HG03575 (cell line): ENCODE results near the gene GPBP1.
"Not testable (repeated sequence)": the region's sequence is repeated elsewhere in the genome, so short reads cannot be mapped to it uniquely, and the experiment has no call there.

ENCODE experiments used
- ATAC-seq: cut with Tn5 transposase; IDR thresholded peaks from one replicate; pipeline ENCODE4 v1.9.1; 2021; ENCODE audit not compliant: unreplicated experiment, insufficient number of reproducible peaks, low FRiP score; ENCODE audit errors: extremely low read depth

GPBP1 gene

DNA sequence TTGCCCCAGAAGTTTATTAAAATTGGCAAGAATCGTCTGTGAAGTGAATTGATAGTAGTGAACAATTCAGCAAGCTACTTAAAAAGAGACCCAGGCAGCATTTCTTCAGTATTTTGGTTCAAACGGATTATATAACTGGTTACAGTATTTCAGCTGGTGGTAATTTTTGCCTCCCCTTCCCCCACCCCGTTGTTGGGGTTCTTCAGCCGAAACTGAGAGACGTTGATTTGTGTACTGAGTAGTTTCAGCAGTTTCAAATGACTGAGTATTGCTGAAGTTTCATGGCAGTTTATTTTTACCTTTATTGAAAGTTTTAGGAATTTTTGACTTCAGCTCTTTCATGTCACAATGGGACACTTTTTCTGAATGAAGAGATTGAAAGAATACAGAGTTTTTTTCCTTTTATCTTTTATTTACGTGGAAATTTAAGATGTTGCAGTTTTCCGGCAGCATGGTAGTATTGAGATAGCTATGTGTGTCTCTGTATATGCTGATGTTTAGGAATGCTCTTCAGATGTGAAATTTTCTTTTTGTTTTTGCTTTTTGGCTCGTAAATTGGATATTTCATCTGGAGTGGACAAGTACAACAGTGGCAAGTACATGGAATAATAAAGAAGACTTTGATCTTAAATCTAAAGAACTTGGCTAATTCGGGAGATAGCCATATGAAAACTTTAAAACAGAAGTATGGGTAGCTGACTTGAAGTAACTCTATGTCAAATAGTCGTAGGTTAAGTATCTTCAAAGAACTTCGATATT is 1.9 kb downstream of the GPBP1 start:
- ATAC-seq, result no peak

DNA sequence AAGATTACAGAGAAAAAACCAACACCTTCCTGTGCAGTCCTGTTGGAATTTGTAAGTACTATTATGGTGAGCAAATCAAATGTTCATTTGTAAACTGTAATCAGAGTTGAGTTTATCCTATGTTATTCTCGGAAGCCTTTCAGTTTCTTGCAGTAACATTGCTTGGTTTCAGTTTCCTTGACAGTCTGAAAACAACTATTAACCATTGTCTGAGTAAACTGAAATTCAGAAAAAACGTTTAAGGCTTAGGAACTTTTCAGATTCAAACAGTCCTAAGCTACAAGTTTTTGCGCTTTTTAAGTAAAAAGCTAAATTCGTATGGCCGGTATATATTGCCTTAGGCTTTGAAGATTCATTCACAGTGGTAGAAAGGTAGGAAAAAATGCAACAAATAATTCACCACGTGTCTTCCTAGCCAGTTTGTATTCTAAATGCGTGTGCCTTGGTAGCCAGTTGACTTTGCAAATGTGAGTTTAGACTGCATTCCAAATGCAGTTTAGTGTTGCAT is 2.5 kb downstream of the GPBP1 start:
- ATAC-seq, result no peak

DNA sequence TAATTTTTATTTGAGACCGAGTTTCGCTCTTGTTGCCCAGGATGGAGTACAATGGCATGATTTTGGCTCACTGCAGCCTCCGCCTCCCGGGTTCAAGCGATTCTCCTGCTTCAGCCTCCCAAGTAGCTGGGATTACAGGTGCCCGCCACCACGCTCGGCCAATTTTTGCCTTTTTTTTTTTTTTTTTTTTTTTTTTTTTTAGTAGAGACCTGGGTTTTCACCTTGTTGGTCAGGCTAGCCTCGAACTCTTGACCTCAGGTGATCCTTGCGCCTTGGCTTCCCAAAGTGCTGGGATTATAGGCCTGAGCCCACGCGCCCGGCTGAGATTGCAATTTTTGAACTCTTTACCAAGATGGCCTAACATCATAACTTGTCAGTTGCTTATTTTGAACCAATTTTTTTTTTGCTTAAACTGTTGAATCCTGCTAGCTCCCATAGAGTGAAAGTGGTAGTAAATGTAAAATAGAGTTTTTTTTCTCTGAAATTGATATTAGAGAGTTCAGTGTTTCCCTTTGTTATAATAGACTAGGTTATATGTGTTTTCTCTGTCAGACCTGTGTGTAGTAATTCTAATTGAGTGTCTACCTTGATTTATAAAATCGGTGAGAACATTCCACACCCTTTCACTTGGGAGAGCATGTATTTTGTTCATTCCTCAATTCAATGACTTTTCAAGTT is 3.8 kb downstream of the GPBP1 start:
- ATAC-seq, result no peak

DNA sequence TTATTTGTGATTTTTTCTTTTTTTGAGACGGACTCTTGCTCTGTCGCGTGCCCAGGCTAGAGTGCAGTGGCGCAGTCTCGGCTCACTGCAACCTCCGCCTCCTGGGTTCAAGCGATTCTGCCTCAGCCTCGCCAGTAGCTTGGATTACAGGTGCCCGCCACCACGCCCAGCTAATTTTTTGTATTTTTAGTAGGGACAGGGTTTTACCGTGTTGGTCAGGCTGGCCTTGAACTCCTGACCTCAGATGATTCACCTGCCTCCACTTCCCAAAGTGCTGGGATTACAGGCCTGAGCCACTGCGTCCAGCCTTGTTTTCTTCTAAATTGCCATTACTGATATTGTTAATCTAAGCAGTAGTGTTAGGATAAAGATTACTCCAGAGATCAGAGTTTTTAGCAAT is 4.4 kb downstream of the GPBP1 start:
- ATAC-seq, result not testable (repeated sequence)

DNA sequence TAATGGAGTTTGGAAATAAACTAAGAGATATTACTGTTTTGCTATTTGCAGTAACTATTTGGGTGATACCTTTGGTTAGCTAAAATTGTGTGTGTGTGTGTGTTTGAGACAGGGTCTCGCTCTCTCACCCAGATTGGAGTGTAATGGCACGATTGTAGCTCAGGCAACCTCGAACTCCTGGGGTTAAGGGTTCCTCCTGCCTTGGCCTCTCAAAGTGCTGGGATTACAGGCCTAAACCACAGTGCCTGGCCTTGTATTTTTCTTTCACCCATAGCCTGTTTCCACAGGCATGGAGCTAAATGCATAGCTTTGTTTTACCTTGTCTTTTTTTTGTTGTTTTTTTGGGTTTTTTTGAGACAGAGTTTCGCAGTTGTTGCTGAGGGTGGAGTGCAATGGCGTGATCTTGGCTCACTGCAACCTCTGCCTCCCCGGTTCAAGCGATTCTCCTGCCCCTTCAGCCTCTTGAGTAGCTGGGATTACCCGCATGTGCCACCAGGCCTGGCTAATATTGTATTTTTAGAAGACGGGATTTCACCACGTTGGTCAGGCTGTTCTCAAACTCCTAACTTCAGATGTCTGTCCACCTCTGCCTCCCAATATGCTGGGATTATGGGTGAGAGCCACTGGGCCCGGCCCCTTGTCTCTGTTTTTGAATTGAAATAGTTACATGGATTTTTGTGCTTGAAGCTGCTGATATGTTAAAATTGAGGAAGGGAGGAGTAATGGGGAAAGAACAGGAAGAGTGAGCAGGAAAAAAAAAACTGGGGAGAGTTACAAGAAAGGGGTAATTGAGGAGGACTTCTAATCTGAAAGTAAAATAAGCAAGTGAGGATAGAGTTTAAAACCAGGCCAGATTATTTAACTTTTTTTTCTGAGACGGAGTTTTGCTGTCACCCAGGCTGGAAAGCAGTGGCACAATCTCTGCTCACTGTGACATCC is 5.7 kb downstream of the GPBP1 start:
- no peak for ATAC-seq

DNA sequence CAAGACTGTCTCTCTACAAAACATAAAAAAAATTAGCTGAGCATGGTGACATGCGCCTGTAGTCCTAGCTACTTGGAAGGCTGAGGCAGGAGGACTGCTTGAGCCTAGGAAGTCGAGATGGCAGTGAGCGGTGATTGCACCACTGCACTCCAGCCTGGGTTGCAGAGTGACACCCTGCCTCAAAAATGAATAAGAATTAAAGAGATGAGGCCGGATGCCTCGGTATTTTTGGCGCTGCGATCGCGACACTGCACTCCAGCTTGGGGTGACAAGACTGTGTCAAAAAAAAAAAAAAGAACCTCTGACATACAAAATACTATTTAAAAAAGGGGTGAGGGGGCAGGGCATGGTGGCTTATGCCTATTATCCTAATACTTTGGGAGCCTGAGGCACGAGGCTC is 7.3 kb downstream of the GPBP1 start:
- ATAC-seq, result no peak

DNA sequence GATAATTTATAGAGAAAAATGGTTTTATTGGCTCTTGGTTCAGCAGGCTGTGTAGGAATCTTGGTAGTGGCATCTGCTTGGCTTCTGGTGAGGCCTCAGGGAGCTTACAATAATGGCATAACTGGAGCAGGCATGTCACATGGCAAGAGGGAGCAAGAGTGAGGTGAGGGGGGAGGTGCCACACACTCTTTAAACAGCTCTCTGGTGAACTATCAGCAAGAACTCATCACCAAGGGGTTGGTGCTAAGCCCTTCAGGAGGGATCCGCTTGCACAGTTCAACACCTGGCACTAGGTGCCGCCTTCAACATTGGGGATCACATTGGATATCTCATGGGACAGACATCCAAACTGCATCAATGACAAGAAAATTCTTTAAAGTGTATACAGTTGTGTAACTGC is 10.5 kb downstream of the GPBP1 start:
- ATAC-seq, result no peak

DNA sequence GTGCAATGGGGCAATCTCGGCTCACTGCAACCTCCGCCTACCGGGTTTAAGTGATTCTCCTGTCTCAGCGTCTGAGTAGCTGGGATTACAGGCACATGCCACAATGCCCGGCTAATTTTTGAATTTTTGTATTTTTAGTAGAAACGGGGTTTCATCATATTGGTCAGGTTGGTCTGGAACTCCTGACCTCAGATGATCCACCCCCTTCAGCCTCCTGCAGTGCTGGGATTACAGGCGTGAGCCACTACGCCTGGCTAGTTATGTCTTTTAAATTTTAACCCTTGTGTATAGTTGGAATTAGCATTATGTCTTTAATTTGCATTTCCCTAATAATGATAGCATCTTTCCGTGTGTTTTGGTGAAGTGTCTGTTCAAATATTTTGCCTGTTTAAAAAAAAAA is 11.5 kb downstream of the GPBP1 start:
- no peak for ATAC-seq

DNA sequence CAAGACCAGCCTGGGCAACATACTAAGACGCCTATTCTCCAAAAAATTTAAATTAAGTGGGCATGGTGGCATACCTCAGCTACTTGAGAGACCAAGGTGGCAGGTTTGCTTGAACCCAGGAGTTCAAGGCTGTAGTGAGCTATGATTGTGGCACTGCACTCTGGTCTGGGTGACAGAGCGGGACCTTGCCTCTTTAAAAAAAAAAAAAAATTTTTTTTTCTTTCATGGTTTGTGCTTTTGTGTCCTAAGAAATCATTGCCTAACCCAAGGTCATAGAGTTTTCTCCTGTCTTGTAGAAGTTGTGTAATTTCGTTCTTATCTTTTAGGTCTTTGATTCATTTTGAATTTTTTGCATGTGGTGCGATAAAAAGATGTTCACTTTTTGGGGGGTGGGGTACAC is 12.3 kb downstream of the GPBP1 start:
- ATAC-seq, result no peak

DNA sequence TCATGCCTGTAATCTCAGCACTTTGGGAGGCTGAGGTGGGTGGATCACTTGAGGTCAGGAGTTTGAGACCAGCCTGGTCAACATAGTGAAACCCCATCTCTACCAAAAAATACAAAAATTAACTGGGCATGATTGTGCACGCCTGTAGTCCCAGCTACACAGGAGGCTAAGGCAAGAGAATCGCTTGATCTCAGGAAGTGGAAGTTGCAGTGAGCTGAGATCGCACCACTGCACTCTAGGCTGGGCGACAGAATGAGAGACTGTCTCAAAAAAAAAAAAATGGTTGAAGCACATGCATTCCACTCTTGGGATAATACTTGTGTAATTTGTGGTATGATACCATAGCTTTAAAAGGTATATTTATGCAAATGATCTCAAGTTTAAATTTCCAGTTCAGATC is 14.1 kb downstream of the GPBP1 start:
- not testable (repeated sequence) for ATAC-seq

DNA sequence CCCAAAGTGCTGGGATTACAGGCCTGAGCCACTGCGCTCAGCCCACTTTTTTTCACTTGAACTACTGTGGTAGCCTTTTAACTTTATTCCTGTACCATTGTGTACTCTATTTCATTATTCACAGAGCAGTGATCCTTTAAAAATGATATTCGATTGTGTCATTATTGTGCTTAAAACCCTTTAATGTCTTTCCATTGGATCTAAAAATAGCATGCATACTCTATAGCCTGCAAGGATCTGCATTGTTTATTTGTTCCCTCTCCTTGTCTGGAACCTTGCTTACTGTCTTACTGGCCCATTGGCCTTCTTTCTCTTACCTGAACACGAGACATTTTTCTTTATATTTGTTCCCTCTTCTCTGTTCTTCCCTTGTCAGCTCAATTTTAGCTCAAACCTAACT is 15.7 kb downstream of the GPBP1 start:
- ATAC-seq, result no peak

DNA sequence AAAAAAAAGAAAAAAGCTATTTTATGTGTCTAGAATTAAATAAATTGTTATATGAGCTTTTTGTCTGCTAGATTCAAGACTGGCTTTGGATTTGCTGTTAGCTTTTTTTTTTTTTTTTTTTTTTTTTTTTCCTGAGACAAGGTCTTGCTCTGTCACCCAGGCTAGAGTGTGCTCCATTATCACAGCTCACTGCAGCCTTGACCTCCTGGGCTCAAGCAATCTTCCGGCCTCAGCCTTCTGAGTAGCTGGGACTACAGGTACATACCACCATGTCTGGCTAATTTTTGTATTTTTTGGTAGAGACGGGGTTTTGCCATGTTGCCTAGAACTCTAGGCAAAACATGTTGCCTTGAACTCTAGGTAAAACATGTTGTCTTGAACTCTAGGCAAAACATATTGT is 16.7 kb downstream of the GPBP1 start:
- no peak for ATAC-seq

DNA sequence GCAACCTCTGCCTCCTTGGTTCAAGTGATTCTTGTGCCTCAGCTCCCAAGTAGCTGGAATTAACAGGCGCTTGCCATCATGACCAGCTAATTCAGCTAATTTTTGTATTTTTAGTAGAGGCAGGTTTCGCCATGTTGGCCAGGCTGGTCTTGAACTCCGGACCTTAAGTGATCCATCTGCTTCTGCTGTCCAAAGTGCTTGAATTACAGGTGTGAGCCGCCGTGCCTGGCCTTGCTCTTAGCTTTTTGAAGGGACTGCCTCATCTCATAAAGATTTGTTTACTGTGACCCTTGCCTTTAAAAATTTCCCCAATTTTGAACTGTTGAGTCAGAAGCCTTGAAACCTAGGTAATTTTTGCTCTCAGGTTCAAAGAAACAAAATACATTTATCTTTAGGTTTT is 17.3 kb downstream of the GPBP1 start:
- no peak for ATAC-seq

DNA sequence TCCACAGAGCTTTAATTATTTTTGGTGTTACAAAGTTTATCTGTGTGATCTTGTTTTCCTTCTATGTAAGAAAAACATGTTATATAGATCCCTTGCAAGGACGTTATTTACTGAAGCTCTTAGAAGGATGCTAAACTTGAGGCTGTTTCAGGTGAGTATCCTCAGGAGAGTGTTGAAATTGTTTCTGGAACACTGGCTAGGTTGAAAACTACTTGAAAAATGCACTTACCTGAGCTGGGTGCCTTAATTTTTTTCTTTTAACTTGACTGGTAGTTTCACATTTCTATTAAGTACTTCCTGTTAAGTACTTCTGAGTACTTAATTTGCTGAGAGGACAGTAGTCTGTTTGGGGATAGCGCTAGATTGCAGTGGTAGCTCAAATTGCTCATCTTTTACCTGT is 18.1 kb downstream of the GPBP1 start:
- ATAC-seq, result no peak

DNA sequence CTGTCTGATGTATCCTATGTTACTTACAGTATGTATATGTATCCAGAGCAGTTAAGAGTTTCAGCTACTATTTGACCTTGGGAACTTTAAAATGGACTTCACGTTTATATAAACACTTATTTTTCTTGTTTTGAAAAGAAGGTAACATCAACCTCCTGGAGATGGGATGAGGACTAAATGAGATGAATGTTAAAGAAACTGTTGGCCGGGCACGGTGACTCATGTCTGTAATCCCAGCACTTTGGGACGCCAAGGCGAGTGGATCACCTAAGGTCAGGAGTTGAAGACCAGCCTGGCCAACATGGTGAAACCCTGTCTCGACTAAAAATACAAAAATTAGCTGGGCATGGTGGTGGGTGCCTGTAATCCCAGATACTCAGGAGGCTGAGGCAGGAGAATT is 19.0 kb downstream of the GPBP1 start:
- not testable (repeated sequence) for ATAC-seq

DNA sequence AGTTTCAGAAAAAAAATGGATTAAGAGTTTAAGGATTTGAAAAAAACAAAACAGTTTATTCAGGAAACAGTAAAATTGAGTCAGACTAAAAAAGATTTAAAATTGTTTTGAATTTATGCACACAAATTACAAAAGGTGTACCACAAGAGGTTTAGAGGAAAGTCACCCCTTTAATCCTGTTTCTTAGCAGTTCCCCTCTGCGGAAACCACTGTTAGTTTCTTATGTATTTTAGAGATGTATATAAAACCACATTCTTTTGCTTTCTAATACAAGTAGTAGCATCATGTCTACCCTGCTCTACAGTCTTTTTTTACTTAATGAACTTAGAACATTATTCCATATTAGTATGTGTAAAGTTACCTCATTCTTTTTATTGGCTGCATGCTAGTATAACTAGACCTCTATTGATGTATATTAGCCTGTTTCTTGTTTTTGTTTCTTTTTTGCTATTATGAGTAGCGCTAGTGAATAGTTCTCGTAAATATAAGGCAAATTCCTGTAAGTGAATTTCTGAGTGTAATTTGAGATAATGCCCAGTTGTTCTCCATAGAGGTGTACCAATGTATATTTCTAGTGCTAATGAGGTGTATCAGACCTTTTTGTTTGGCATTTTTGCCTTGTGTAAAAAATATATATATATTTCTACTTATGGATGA is 20.0 kb downstream of the GPBP1 start:
- no peak for ATAC-seq

DNA sequence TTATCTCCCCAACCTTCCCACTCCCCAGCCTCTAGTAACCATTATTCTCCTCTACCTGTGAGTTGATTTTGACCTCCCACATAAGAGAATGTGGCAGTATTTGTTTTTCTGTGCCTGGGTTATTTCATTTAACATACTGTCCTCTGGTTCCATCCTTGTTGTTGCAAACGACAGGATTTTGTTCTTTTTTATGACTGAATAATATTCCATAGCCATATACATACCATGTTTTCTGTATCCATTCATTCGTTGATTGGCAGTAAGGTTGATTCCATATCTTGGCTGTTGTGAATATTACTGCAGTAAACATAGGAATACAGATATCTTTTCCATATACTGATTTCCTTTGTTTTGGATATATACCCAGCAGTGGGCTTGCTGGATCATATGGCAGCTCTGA is 20.8 kb downstream of the GPBP1 start:
- no peak for ATAC-seq

DNA sequence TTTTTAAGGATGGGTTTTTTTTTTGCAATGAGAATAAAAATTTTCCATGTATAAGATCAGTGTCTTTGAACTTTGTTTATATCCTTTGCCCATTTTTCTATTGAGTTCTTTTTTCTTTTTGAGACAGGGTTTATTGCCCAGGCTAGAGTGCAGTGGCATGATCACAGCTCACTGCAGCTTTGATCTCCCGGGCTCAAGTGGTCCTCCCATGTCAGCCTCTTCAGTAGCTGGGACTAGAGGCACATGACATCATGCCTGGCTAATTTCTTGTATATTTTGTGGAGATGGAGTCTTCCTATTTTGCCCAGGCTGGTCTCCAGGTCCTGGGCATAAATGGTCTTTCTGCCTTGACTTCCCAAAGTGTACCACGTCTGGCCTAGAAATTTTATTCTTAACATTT is 21.2 kb downstream of the GPBP1 start:
- no peak for ATAC-seq

DNA sequence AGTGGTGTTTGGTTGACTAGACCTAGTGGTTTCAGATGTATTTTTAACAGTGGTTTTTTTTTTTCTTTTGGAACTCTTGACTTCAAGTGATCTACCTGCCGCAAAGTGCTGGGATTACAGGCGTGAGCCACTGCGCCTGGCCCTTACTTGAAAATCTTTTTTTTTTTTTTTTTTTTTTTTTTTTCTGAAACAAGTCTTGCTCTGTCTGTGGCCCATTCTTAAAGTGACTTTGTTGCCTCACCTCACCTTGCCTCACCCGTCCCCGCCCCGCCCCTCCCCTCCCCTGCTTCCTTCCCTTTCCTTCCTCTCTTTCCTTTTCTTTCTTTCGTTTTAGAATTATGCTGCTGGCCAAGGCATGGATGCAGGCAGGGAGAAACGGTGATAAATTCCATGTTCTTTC is 26.0 kb downstream of the GPBP1 start:
- no peak for ATAC-seq
